ENCODE results near the gene KCNH2. TPM values are rescaled to one million over a fixed set of nuclear protein-coding genes. Genes with fewer than 3 reads are reported as not detected.

The KCNH2 gene
- total and polyA plus RNA-seq, 2 donors (not counting 1 experiment from before 2014, with no cell fraction given): 0.86 to 2.7 TPM

DNA sequence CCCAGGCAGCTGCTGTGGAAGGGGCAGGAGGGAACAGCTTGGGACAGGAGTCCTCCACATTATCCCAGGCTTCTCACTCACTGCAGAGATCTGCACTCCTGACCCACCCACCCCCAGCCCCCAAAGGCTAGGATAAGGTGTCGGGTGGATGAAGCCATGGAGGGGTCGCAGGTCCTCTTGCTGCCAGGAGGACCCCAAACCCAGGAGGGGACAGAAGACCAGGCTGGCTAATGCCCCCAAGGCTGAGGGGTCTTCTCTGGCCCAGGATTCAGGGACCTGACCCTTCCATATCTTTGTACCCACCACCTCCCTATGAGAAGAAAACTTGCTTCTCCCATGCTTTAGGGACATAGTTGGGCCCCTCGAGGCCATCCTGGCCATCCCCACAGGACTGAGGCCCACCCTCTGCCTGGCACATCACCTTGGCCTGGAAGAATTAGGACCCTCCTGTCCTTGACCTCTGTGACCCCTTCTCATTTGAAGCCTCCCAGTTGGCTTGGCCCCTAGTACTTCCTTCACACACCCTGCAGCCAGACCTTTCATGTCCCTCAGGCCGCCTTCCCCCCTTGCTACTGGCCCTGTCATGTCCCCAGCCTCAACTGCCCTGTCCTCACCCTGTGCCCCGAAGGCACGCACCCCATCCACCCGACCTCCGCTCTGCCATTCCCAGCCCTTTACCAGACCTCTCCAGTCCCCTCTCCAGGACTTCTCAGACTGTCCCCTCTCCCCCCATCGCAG is 21.6 kb downstream of the KCNH2 start:
- no peak for ATAC-seq (ENCODE audit: low read depth)
- Histone ChIP-seq H3K4me3 (ENCODE audit: control extremely low read depth in 1 of 5, extremely low read depth in 1 of 5, insufficient read depth in 1 of 5, low read depth in 2 of 5, low read length in 4 of 5) (no peak overlapping the region), H3K9me3 (ENCODE audit: control extremely low read depth in 1 of 3, control insufficient read depth in 2 of 3, insufficient read depth in 1 of 3, low read length in 2 of 3) (peaks cover 0 to 9% (median 0%) of the 10 kb centered on the region in 3 donors), H3K27me3 (replicated peaks in 1 of 4; ENCODE audit: control extremely low read depth in 1 of 4, control insufficient read depth in 3 of 4, insufficient read depth in 4 of 4, low read length in 3 of 4) (peaks cover 0 to 37% (median 3%) of the 10 kb centered on the region in 4 experiments), H2AFZ (ENCODE audit: insufficient read depth, low read depth, low read length, poor library complexity, severe bottlenecking) (no peak overlapping the region), H3K79me2 (ENCODE audit: control insufficient read depth, insufficient read depth, low read length) (no peaks in the 10 kb centered on the region), H4K20me1 (ENCODE audit: control insufficient read depth, insufficient read depth, low read length, poor library complexity, severe bottlenecking) (no peaks in the 10 kb centered on the region), H3K4me1 (ENCODE audit: control insufficient read depth in 2 of 2, insufficient read depth in 2 of 2, low read length in 2 of 2) (no peaks in the 10 kb centered on the region), H3K36me3 (replicated peaks in 1 of 2; ENCODE audit: control extremely low read depth in 1 of 2, control insufficient read depth in 1 of 2, extremely low read depth in 1 of 2, insufficient read depth in 2 of 2, low read length in 1 of 2) (no peaks in the 10 kb centered on the region), H3K27ac (ENCODE audit: low read length in 2 of 2) (no peak overlapping the region), H3K9ac (ENCODE audit: low read length) (no peak overlapping the region), H3K4me2 (replicated peaks; ENCODE audit: low read depth, low read length, poor library complexity, severe bottlenecking) (no peak overlapping the region)
- POLR2A ChIA-PET: no interaction called here
- 96% methylated on average over 7 of the region's 9 CpGs for WGBS (ENCODE audit: insufficient coverage)
- H3K4me1 Mint-ChIP-seq: no peaks in the 10 kb centered on the region
- CTCF ChIA-PET: no interaction called here
- TF ChIP-seq EZH2 (IDR thresholded peaks at IDR 0.05; ENCODE audit: borderline replicate concordance, insufficient read depth, low read depth, low read length, poor library complexity, severe bottlenecking): no peak
- TF ChIP-seq, protein P1, sequence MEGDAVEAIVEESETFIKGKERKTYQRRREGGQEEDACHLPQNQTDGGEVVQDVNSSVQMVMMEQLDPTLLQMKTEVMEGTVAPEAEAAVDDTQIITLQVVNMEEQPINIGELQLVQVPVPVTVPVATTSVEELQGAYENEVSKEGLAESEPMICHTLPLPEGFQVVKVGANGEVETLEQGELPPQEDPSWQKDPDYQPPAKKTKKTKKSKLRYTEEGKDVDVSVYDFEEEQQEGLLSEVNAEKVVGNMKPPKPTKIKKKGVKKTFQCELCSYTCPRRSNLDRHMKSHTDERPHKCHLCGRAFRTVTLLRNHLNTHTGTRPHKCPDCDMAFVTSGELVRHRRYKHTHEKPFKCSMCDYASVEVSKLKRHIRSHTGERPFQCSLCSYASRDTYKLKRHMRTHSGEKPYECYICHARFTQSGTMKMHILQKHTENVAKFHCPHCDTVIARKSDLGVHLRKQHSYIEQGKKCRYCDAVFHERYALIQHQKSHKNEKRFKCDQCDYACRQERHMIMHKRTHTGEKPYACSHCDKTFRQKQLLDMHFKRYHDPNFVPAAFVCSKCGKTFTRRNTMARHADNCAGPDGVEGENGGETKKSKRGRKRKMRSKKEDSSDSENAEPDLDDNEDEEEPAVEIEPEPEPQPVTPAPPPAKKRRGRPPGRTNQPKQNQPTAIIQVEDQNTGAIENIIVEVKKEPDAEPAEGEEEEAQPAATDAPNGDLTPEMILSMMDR (IDR thresholded peaks at IDR 0.05): no peak
- H3K4me3 Mint-ChIP-seq: no peak overlapping the region
- intact Hi-C loops (cut with micrococcal nuclease): no loop called here
- H3K27me3 Mint-ChIP-seq: peaks cover 57% of the 10 kb centered on the region
- no peak overlapping the region for H3K27ac Mint-ChIP-seq
- no peaks in the 10 kb centered on the region for H3K9me3 Mint-ChIP-seq (ENCODE audit: insufficient read depth)
- no peak for DNase-seq
